ENCODE results near the gene CREB3L4.
"Not testable (repeated sequence)": the region's sequence is repeated elsewhere in the genome, so short reads cannot be mapped to it uniquely, and the experiment has no call there.

The CREB3L4 gene

GRCh38 chr1:153977250-153978240 lies 9.8 kb downstream of the CREB3L4 start, which contains the start of gene JTB:
Gene JTB, minus strand, starts transcription at chr1:153977674. Its CDS starts 422 bp downstream, at chr1:153977252.
- DNase-seq (ENCODE audit: low read depth, low spot score), result peak; percentile 81
- H3K4me3 ChIP-seq (ENCODE audit: low read length), result peak within 1 kb of the TSS; percentile 93

DNA sequence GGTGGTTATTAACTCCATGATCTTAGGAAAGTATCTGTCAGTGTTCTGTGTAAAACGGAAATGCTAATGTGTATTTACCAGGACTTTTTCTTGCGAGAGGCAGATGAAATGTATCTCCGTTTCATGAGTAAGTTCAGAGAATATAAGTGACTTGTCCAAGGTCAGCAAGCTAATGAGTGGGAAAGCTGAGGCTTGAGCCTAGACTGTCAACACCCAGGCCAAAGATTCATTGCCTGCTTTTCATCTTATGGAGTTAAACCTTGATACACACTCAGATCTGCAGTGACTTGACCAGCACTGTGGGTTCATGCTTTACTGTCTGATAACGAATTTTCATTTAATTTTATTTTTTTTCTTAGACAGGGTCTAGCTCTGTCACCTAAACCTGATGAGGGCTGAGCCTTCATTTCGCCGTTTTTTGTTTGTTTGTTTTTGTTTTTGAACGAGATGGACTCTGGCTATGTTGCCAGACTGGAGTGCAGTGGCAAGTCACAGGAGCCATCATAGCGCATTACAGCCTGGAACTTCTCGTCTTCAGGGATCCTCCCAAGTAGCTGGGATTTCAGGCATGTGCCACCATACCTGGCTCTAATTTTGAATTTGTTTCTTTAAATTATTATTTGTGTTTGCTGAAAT lies 10.7 kb downstream of the CREB3L4 start:
- H3K4me3 ChIP-seq (ENCODE audit: low read length), result peak overlapping the region; percentile 93
- no peak for DNase-seq (ENCODE audit: low read depth, low spot score)

GRCh38 chr1:153979091-153979490 lies 11.4 kb downstream of the CREB3L4 start:
- H3K4me3 ChIP-seq (ENCODE audit: low read length); DNase-seq (ENCODE audit: low read depth, low spot score): not testable (repeated sequence)

DNA sequence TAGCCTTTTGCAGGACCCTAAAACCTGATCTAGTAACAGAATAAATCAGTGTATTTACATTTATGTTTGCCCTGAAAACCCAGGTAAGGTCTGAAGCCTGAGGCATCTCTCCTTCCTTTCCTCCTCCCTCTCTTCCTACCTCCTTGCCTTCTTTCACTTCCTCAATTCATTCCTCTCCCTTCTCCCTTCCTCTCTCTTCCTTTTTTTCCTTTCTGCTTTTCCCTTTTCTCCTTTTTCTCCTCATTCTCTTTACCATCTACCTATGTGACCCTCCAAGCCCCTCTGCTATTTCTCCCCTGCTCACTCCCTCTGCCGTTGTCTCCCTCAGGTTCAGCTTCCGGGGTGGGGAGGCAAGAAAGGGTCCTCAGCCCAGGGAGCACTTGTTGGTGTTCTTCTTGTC lies 14.0 kb downstream of the CREB3L4 start:
- not testable (repeated sequence) for H3K4me3 ChIP-seq (ENCODE audit: low read length); DNase-seq (ENCODE audit: low read depth, low spot score)

GRCh38 chr1:153984123-153984894 lies 16.6 kb downstream of the CREB3L4 start:
- no peak overlapping the region for H3K4me3 ChIP-seq (ENCODE audit: low read length)
- DNase-seq (ENCODE audit: low read depth, low spot score), result no peak

DNA sequence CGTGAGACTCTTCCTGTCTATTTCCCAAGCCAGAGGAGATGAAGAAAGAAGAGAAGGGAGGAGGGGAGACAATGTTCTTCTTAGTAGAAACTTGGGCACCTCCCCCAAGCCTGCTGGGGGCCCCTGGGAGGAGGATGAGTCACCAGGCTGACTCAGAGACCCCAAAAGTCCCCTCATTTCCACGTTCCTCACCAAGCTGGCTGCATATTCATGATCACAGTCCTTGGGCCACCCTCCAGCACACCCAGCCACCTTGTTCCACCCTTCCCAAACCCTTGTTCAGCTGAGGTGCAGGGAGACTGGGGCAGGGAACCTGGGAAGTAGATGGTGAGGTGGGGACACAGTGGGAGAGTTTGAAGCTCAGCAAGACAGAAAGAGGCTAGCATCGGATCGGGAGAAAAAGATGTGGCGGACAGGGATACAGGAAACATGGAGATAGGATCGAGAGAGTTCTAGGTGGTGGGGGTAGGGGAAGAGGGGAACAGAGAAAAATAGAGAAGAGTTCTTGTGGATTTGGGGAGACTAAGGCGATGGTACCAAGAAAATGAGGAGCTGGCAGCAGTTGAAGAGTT lies 17.7 kb downstream of the CREB3L4 start:
- DNase-seq (ENCODE audit: low read depth, low spot score), result no peak
- no peak overlapping the region for H3K4me3 ChIP-seq (ENCODE audit: low read length)

- H3K4me3 ChIP-seq (ENCODE audit: low read length), result peak within 1 kb of the TSS; percentile 20
- DNase-seq (ENCODE audit: low read depth, low spot score), result no peak
Measured at GRCh38 chr1:153985941-153986761, 18.4 kb downstream of the CREB3L4 start, which contains the start of gene RAB13. Gene RAB13, minus strand, starts transcription at chr1:153986339. Its CDS starts 103 bp downstream, at chr1:153986236.

- DNase-seq (ENCODE audit: low read depth, low spot score), result no peak
- H3K4me3 ChIP-seq (ENCODE audit: low read length), result no peak overlapping the region
Measured at GRCh38 chr1:153987621-153988020, 19.9 kb downstream of the CREB3L4 start.

DNA sequence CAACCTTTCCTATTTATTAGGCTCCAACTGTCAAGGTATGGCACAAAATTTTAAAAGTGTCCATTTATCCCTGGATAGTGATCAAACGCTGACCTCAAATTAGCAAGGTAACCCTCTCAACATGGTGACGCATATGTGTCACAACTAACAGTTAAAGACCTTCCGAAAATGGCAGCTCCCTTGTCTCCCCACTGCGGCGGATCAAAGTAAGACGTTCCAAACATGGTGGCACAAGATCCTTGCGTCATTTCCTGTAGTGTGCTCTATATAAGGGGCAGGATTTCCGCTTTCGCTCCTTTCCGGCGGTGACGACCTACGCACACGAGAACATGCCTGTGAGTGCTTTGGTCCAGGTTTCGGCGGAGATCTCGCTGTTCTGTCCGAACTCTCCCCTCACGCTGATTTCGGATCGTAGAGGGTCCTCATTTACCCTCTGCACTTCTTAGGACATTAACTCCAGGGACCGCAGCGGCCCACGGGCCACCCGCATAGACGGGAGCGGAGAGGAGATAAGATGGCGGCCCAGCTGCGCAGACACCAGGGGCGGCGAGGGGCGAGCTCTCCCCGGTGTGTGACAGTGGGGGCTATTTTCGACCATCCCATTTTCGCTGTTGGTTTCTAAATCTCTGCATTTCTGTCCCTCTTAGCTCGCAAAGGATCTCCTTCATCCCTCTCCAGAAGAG lies 22.9 kb downstream of the CREB3L4 start, which contains the start of gene RPS27:
Gene RPS27, plus strand, starts transcription at position 295 of the 683 bp plus-strand sequence. Its CDS starts 35 bp downstream, at position 330.
- H3K4me3 ChIP-seq (ENCODE audit: low read length), result peak within 1 kb of the TSS; percentile 96
- peak; percentile 99 for DNase-seq (ENCODE audit: low read depth, low spot score)

DNA sequence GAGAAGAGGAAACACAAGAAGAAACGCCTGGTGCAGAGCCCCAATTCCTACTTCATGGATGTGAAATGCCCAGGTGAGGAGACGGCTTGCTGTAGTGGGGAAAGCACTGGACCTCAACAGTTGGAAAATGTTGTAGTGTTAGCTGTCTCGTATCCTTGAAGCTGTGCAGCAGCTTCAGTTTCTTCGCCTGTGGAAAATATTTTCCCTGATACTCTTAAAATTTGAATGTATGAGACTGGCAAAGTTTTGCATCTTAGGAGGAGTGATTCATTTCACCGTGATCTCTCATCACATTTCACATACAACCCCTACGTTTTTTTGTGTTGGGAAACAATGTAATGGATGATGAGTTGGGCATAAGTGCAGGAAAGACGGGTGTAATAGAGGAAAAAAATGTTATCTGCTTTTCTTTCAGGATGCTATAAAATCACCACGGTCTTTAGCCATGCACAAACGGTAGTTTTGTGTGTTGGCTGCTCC lies 23.5 kb downstream of the CREB3L4 start:
- no peak for DNase-seq (ENCODE audit: low read depth, low spot score)
- H3K4me3 ChIP-seq (ENCODE audit: low read length), result peak overlapping the region; percentile 96

DNA sequence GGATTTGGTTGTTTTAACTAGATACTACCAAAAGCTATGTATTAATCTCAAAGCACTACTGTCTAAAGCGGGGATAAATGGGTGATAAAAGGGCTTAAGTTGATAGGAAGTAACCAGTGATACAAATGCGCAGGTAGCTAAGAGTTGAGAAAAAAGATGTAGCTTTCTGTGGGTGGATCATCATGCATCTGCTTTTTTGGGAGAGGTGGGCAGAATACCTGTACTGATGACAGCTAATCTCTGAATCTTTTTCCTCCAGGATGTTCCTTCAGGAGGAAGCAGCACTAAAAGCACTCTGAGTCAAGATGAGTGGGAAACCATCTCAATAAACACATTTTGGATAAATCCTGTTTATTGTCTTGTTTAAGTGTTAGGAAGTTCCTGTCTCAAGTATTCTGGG lies 24.1 kb downstream of the CREB3L4 start:
- peak overlapping the region; percentile 96 for H3K4me3 ChIP-seq (ENCODE audit: low read length)
- no peak for DNase-seq (ENCODE audit: low read depth, low spot score)

DNA sequence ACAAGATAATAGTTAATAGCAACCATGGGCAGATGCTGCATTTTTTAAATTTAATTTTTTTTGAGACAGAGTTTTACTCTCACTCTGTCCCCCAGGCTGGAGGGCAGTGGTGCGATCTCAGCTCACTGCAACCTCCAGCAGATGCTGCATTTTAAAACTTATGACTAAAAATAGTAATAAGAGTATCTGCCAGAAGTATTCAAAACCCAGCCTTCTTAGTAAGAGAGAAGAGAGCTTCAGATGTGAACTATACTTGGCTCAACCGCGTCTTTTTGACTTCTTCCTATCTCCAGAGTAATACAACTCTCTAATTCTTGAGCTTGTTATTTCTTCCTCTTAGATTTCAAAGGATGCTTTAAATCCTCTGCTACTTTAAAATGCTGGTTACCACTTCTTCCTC lies 27.5 kb downstream of the CREB3L4 start:
- H3K4me3 ChIP-seq (ENCODE audit: low read length), result no peak overlapping the region
- DNase-seq (ENCODE audit: low read depth, low spot score), result no peak

DNA sequence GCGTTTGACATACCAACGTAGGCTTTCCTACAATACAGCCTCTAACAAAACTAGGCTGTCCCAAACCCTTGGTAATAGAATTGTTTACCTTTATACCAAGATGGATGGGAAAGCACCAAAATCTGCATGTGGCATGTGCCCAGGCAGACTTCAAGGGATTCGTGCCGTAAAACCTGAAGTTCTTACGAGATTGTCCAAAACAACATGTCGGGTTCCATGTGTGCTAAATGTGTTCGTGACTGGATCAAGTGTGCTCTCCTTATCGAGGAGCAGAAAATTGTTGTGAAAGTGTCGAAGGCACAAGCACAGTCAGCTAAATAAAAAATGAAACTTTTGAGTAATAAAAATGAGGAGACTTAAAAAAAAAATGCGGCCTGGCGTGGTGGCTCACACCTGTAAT lies 27.9 kb downstream of the CREB3L4 start:
- no peak for DNase-seq (ENCODE audit: low read depth, low spot score)

DNA sequence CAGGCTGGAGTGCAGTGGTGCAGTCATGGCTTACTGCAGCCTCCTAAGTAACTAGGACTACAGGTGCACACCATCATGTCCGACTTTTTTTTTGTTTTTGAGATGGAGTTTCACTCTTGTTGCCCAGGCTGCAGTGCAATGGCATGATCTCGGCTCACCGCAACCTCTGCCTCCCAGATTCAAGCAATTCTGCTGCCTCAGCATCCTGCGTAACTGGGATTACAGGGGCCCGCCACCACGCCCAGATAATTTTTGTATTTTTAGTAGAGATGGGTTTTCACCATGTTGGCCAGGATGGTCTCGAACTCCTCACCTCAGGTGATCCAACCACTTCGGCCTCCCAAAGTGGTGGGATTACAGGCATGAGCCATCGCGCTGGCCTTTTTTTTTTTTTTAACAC lies 29.2 kb downstream of the CREB3L4 start:
- not testable (repeated sequence) for DNase-seq (ENCODE audit: low read depth, low spot score)

More for the DNA sequence above, 27.9 kb downstream of the CREB3L4 start:
- H3K4me3 ChIP-seq (ENCODE audit: low read length), result no peak overlapping the region

DNA sequence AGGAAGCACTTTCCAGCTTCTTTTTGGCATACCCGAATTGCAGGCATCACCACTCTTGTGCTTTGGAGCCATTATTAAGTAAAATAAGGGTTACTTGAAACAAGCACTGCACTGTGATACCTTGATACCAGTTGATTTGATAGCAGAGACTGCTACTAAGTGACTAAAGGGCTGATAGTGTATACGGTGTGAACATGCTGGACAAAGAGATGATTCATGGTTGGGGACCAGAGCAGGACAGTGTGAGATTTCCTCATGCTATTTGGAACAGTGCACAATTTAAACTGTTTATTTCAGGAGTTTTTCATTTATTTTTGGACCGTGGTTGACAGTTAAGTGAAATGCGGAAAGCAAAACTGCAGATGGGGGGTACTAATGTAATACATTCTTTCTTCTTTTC lies 32.7 kb downstream of the CREB3L4 start:
- no peak for DNase-seq (ENCODE audit: low read depth, low spot score)

More for the DNA sequence above, 29.2 kb downstream of the CREB3L4 start:
- H3K4me3 ChIP-seq (ENCODE audit: low read length), result not testable (repeated sequence)

DNA sequence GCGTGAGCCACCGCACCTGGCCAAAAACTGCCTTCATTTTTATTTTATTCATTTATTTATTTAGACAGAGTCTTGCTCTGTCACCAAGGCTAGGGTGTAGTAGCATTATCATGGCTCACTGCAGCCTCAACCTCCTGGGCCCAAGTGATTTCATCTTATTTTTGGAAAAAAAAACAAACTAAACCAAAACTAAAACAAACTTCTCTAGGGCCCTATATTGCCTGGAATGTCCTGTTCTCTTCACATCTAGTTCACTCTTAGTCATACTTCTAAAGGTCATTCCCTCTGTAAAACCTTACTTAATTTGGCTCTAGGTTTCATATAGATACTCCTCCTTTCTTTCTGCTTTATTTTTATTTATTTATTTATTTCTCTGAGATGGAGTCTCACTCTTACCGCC lies 38.4 kb downstream of the CREB3L4 start:
- no peak overlapping the region for H3K4me3 ChIP-seq (ENCODE audit: low read length)
- no peak for DNase-seq (ENCODE audit: low read depth, low spot score)

More for the DNA sequence above, 32.7 kb downstream of the CREB3L4 start:
- H3K4me3 ChIP-seq (ENCODE audit: low read length), result no peak overlapping the region

DNA sequence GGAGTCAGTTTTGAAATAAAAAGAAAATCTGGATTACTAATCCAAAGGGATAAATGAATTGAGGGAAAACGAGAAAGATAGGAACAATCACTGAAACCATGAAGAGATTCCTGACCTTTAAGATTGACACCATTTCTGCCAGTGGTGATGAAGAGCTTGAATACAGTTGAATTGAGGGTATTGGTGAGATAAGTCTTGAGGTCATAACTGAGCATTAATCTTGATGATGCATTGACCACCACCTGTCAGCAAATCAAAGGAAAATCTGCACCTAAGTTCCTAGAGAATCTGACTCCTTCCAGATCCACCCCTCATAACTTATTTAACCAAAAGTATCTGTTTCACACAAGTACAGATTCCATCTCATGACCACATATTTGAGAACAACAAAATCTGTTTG lies 44.4 kb downstream of the CREB3L4 start:
- H3K4me3 ChIP-seq (ENCODE audit: low read length), result no peak overlapping the region
- DNase-seq (ENCODE audit: low read depth, low spot score), result no peak
